COLO668 (cell line): ENCODE data around the gene METTL5.
"Not testable (repeated sequence)": the region's sequence is repeated elsewhere in the genome, so short reads cannot be mapped to it uniquely, and the experiment has no call there.

Source experiments
- DNase-seq: peaks from one replicate; lab custom pipeline; 2025; ENCODE audit not compliant: unreplicated experiment; lab: John Stamatoyannopoulos, UW

The METTL5 gene

DNA sequence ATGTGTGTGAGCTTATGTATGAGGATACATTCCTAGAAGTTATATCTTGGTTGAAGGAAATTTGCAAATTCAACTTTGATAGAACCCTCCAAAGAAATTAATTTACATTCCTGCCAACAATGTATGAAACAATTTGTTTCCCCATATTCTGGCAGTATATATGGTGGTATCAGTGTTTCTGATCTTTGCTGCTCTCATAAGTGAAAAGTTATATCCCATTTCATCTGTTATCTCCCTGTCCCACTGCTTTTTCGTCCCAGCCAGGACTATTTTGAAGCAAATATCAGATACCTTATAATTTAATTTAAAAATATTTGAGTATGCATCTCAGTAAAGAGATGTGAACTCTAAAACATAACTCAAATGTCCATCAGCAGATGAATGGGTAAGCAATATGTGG is 9.7 kb upstream of the METTL5 start:
- DNase-seq: no peak

DNA sequence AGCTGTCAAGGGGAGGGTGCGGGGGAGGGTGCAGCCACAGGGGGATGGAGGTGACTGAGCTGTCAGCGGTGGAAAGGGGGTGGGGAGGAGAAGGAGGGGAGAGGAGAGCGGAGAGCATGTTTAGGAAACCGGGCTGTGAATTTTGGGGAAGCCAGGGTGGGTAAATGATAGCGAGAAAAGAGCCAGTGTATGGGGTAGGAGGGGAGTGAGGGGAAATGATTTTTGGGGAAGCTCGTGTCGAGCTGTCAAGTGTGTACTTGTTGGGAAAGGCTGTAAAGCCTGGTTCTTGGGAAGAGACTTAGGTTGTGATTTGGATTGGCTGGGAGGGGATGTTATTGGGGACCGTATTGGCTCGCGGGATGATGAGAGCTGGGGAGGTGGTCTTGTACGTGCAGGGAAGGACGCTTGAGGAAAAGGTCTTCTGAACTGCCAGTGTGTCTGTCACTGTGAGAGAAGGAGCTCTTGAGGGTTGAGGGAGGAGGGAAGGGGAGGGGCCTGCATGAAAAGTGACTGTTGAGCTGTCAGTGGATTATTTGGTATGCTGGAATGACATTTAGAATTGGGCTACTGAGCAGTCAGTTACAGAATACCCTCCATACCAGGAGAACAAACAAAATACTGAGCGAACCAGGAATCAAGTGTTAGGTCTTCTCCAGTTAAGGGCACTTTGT is 3.6 kb upstream of the METTL5 start:
- peak; percentile 21 for DNase-seq

DNA sequence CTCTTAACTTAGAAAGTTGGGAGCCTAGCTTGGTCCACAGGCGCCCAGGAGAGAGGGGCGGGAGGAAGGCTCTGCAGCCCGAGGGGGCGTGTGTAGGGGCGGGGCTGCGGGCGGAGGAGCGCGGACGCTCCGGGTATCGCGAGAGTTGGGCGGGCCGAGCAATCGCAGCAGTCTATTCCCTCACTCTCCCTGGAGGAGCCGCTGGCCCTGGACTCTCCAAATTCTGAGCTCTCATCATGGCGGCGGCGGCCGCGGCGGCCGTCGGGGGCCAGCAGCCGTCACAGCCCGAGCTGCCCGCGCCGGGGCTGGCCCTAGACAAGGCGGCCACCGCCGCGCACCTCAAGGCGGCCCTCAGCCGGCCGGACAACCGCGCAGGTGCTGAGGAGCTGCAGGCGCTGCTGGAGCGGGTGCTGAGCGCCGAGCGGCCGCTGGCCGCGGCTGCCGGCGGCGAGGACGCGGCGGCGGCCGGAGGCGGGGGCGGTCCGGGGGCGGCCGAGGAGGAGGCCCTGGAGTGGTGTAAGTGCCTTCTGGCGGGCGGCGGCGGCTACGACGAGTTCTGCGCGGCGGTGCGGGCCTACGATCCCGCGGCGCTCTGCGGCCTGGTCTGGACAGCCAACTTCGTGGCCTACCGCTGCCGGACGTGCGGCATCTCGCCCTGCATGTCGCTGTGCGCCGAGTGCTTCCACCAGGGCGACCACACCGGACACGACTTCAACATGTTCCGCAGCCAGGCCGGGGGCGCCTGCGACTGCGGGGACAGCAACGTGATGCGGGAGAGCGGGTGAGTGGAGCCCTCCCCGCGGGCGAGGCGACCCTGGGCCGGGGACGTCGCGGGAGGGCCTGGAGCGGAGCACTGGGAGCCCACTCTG is 2.8 kb upstream of the METTL5 start, which contains the start of gene UBR3:
UBR3 (plus strand) TSS at position 183 of the 869 bp plus-strand sequence; CDS start at position 237, 54 bp downstream.
- DNase-seq: peak; percentile 93

DNA sequence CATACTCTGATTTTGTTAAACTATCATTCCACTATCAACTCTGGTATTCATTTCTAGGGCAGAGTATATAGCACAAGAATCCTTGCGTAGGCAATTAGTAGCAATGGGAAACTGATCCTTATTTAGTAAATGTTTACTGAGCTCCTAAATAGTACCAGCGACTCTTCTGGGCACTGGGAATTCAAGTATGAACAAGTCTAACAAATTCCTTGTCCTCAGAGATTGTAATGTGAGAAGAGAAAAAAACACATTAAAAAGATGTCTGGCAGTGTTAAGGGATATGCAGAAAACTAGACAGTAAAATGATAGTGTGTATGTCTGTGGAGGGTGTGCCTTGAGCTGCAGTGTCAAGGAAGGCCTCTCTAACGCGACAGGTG is 721 bp downstream of the METTL5 start:
- DNase-seq: no peak

DNA sequence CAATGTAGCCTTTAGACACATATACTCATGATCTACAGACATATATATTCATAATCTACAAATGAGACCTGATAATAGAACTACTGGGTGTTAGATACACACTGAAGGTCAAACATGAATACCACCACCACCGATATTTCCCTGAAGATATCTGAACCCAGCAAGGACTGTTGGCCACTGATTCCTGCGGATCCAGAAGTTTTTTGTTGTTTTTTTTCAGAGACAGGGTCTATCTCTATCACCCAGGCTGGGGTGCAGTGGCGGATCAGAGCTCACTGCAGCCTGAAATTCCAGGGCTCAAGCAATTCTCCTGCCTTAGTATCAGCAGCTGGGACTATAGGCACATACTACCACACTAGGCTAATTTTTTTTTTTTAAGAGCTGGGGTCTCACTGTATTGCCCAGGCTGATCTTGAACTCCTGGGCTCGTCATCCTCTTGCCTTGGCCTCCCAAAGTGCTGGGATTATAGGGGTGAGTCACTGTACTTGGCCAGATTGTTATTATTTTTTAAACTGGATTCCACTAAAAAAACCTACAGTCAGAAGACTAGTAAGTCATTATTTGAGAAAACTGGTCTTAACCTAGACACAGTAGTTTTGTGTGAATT is 1.8 kb downstream of the METTL5 start:
- no peak for DNase-seq

DNA sequence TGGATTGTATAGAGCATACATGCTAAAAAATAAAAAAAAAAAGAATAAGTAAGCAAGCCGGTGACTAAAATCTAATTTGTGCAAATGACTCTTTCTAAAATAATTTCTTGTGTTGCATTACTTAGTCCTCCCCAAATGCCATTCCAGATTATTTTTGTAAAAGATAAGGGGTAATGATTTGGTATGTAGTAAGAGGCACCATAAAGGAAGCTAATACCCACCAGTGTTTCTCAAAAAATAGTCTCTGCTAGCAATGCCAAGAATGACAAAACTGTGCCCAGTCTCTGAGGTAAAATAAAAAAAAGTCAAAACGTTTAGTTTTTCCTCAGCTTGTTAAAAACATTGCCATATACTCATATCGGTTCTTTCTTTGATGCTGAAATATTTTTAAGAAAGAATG is 2.7 kb downstream of the METTL5 start:
- no peak for DNase-seq

DNA sequence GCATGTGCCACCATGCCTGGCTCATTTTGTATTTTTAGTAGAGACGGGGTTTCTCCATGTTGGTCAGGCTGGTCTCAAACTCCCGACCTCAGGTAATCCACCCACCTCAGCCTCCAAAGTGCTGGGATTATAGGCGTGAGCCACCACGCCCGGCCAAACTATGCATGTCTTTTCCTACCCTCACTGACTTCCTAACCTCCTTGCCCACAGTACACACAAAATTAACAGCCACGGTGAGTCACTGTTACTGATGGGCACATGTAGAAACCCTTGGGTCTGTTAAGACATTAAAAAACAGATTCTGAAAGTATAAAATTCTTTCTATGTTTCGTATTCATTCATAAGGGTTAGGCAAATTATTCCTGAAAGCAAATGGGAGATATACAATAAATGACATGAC is 4.6 kb downstream of the METTL5 start:
- DNase-seq: not testable (repeated sequence)

DNA sequence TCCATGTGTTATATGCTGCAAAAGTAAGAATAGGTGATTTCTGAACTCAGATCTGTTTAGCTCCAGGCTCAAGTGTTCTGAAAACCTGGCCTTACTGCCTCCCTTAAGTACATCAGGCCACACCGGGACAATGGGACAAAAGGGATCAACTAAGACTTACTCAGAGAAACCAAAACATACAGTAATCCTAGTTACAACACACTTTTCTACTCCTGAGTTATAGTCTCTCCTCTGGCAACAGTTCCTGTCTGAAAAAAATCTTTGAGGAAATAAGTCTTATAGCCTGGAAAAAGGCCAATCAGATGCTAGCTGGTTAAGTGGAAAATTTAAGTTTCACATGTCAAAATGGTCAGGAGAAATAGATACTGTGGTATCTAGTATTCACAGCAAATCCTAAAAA is 5.6 kb downstream of the METTL5 start:
- no peak for DNase-seq

DNA sequence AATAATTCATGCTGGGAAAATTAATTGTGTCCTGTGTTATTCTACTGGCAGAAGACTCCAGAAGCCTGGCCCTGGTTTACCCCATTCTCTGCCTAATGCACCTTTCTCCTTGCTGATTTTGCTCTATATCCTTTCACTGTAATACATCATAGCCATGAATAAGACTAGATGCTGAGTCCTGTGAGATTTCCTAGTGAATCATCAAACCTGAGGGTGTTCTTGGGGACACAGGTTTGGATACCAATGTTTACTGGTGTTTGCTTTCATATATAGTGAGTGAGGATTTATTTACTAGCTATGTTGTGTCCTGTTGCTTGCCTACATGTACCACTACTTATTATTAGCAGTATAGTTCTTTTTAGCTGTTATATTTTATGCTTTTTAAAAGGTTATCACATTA is 6.5 kb downstream of the METTL5 start:
- no peak for DNase-seq

DNA sequence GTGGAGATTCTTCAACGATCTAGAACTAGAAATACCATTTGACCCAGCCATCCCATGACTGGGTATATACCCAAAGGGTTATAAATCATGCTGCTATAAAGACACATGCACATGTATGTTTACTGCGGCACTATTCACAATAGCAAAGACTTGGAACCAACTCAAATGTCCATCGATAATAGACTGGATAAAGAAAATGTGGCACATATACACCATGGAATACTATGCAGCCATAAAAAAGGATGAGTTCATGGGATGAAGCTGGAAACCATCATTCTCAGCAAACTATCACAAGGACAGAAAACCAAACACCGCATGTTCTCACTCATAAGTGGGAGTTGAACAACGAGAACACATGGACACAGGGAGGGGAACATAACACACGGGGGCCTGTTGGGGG is 7.3 kb downstream of the METTL5 start:
- not testable (repeated sequence) for DNase-seq

DNA sequence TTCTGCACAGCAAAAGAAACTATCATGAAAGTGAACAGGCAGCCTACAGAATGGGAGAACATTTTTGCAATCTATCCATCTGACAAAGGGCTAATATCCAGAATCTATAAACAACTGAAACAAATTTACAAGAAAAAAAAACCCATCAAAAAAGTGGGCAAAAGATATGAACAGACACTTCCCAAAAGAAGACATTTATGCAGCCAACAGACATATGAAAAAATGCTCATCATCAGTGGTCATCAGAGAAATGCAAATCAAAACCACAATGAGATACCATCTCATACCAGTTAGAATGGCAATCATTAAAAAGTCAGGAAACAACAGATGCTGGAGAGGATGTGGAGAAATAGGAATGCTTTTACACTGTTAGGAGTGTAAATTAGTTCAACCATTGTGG is 7.7 kb downstream of the METTL5 start:
- not testable (repeated sequence) for DNase-seq

DNA sequence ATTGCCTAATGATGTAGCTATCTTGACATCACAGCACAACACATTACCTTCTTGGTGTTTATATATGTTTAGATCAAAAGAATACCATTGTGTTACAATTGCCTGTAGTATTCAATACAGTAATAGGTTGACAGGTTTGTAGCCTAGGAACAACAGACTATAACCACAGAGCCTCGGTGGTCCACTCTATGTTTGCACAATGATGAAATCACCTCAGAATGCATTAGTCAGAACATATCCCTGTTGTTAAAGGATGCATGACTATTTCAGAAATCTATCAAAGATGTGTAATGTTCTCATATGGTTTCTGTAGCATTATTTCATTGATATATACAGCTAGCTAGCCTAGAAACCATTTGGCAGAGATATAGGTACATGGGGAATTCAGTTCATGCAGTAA is 8.9 kb downstream of the METTL5 start:
- DNase-seq: no peak

DNA sequence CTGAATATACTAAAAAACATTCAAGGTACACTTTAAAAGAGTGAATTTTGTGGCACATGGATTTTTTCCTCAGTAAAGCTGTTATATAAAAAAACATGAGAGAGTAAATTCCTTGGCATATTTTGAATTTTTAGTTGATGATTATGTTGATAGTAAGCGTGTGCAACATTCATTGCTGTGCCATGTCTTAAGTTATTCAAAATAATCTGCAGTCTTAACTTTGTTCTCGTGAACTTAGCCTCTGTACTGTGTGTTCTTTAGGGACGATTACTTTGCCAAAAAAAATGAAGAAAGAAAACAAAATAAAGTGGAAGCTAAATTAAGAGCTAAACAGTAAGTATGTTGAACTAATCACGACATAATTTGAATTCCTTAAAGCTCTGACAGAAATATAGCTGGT is 16.5 kb downstream of the METTL5 start:
- DNase-seq: no peak

DNA sequence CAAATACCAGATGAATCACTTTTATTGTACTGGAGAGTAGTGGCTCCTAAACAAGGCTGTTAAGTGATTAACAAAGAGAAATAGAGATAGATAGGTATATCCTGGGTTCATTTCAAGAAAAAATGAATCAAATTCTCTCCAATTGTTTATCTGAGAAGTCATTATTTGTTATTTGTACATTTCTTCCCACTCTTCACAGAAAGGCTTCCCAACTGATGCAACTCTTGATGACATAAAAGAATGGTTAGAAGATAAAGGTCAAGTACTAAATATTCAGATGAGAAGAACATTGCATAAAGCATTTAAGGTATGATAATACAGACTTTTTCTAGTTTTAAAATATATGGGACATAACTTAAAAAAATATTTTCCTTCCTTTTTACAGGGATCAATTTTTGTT is 18.1 kb downstream of the METTL5 start:
- DNase-seq: no peak

DNA sequence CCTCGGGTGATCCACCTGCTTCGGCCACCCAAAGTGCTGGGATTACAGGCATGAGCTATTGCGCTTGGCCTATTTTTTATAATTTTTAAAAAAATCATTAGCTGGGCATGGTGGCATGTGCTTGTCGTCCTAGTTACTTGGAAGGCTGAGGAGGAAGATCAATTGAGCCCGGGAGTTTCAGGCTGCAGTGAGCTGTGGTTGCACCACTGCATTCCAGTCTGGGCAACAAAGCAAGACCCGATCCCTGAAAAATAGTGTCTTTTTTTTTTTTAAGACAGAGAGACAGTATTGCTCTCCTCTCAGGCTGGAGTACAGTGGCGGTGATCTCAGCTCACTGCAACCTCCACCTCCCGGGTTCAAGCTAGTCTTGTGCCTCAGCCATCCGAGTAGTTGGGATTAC is 21.2 kb downstream of the METTL5 start:
- no peak for DNase-seq

DNA sequence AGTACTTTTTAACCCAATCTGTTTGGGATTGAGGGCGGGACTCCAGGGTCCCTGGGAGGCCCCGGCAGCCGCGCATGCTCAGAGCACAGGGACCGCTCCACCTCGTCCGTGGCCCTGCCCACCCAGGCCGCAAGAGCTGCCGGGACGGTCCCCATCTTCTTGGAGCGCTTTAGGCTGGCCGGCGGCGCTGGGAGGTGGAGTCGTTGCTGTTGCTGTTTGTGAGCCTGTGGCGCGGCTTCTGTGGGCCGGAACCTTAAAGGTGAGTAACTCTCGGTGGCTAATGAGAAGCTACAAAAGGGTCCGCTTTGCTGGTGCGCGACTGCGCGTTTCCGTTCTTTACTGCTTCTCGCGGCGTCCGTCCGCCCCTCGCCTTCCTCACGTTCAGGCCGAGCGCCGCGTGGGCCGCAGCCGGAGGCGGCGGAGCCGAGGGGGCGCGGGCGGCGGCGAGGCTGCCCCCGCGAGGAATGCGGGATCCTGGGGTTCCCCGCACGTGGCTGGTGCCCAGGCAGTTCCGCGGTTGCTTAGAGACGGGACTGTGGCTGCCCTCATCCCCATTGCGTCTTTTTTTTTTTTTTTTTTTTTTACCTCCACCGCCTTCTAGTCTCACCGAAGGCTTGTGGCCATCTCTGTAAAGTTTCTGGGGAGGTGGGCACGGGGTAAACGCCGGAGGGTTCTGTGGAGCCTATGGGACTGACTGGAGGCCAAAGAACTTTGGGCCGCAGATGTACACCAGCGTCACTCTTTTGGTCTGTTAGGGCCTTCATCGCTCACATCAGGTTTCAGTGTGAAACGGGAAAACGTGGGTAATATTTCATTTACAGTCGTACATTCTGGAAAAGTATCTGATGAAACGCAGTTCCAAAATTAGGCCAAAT is 25.8 kb downstream of the METTL5 start, which contains the start of gene SSB:
SSB (plus strand) TSS at position 154 of the 875 bp plus-strand sequence. CDS start 2,090 bp downstream, outside the sequence.
- peak; percentile 93 for DNase-seq

DNA sequence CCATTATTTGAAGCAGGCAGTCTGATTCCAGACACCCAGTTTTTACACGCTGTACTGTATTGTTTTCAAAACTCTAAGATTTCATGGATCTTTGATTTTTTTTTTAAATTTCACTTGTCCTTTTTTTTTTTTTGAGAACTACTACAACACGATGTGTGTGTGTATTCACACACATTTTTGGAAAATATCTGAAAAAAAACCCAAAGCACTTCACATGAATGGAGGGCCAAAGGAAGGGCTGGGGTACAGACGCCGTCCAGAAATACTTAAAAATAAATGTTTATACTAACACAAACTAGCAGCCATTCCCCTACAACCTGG is 26.3 kb downstream of the METTL5 start:
- DNase-seq: no peak

DNA sequence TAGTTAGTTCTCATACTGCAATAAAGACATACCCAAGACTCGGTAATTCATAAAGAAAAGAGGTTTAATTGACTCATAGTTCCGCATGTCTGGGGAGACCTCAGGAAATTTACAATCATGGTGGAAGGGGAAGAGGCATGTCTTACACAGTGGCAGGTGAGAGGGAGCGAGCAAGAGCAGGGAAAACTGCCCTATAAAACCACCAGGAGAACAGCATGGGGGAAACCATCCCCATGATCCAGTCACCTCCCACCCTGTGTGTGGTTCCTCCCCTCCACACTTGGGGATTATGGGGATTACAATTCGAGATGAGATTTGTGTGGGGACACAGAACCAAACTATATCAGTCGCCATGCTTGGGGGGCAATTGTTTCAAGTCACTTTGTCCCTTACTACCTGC is 27.1 kb downstream of the METTL5 start:
- no peak for DNase-seq

DNA sequence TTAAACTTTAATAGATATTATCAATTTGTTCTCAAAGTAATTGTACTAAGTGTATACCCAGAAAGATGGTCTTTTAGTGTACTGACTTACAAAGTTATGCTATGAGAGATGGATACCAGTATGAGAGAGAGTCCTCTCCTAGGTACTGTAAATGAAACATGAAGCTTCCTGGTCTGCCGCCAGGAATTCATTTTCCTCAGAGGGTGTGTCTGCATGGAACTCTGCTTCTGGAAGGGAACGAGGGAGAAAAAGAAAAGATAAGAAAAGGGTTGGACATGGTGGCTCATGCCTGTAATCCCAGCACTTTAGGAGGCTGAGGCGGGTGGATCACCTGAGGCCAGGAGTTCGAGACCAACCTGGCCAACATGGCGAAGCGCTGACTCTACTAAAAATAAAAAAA is 28.3 kb downstream of the METTL5 start:
- no peak for DNase-seq

DNA sequence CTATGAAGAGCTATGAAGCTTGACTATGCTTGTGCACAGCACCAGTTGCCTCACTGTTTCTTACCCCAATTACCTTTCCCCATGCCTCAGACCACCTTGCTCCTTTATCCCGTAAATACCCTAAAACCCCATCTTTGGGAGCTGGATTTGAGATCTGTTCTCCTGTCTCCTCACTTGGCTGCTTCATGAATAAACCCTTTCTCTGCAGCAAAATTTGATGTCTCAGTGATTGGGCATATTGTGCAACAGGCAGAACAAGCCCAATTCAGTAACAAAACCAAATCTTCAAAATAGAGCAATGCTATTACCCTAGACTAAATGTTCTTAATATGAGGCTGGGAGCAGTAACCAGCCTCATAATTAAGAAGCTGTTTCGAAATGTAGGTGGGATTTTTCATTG is 29.5 kb downstream of the METTL5 start:
- no peak for DNase-seq

DNA sequence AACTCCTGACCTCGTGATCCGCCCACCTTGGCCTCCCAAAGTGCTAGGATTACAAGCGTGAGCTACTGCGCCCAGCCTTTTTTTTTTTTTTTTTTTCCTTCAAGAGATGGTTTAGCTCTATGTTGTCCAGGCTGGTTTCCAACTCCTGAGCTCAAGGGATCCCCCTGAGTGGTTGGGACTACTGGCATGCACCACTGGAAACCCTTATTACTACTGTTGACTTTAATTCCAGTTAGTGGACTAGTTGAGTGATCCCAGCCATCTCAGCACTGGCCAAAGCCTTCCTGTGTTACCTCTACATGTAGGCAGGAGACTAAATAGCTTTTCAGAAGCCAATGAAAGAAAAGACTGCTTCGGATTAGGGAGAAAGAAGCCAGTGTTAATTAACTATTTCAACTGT is 34.1 kb downstream of the METTL5 start:
- no peak for DNase-seq
